ENCODE data around the gene EPO.

- peak; percentile 77; the same call in 1 of the 2 replicates for TF ChIP-seq POLR2AphosphoS5 (IDR thresholded peaks at IDR 0.05; ENCODE audit: low read depth, low read length)
- TF ChIP-seq CTCF (IDR thresholded peaks at IDR 0.05 in 2 of 3, conservative IDR thresholded peaks at IDR 0.05 in 1 of 3; ENCODE audit: borderline replicate concordance in 1 of 3, insufficient read depth in 1 of 3, low read depth in 2 of 3, low read length in 2 of 3), result no peak
- no peak for TF ChIP-seq REST (IDR thresholded peaks at IDR 0.05; ENCODE audit: low read depth)
- TF ChIP-seq POLR2A (IDR thresholded peaks at IDR 0.05; ENCODE audit: borderline replicate concordance, extremely low read depth, insufficient read depth, insufficient read length), result peak; percentile 31
- peak; percentile 67 for TF ChIP-seq YY1 (IDR thresholded peaks at IDR 0.05; ENCODE audit: extremely low read depth, insufficient replicate concordance, low read depth, low read length)
- TF ChIP-seq ZNF274 (IDR thresholded peaks at IDR 0.05; ENCODE audit: low read depth, low read length), result no peak
- TF ChIP-seq CEBPB (IDR thresholded peaks at IDR 0.05; ENCODE audit: low read depth), result no peak
- TF ChIP-seq ZBTB33 (IDR thresholded peaks at IDR 0.05; ENCODE audit: extremely low read depth, insufficient replicate concordance, low read length), result peak; percentile 5
- no peak for TF ChIP-seq RAD21 (IDR thresholded peaks at IDR 0.05; ENCODE audit: low read depth)
- TF ChIP-seq MAX (IDR thresholded peaks at IDR 0.05), result no peak
- no peak for TF ChIP-seq ZFX (IDR thresholded peaks at IDR 0.05)
Observed at GRCh38 chr7:100673302-100673941, 46.8 kb upstream of the EPO start, which contains the start of gene GNB2.
